ENCODE data around the gene SLC15A2.
"Not testable (repeated sequence)": the region's sequence is repeated elsewhere in the genome, so short reads cannot be mapped to it uniquely, and the experiment has no call there.

The SLC15A2 gene

GRCh38 chr3:121924734-121925133, 30.5 kb downstream of the SLC15A2 start:
- DNase-seq, result no peak

GRCh38 chr3:121926380-121926779, 32.2 kb downstream of the SLC15A2 start:
- no peak for DNase-seq

- not testable (repeated sequence) for DNase-seq
Measured at GRCh38 chr3:121938141-121938855, 44.1 kb downstream of the SLC15A2 start.

- DNase-seq, result no peak
Measured at GRCh38 chr3:121941592-121941991, 47.4 kb downstream of the SLC15A2 start.

- no peak for DNase-seq
Measured at GRCh38 chr3:121942116-121942786, 48.0 kb downstream of the SLC15A2 start.

- no peak for DNase-seq
Measured at GRCh38 chr3:121943431-121943830, 49.2 kb downstream of the SLC15A2 start.

- no peak for DNase-seq
Measured at GRCh38 chr3:121948641-121949040, 54.4 kb downstream of the SLC15A2 start.

GRCh38 chr3:121951291-121951919, 57.2 kb downstream of the SLC15A2 start:
- no peak for DNase-seq

- no peak for DNase-seq
Measured at GRCh38 chr3:121956363-121956762, 62.2 kb downstream of the SLC15A2 start.

GRCh38 chr3:121957674-121958415, 63.6 kb downstream of the SLC15A2 start:
- DNase-seq, result no peak

GRCh38 chr3:121958801-121959200, 64.6 kb downstream of the SLC15A2 start:
- no peak for DNase-seq

GRCh38 chr3:121961283-121961682, 67.1 kb downstream of the SLC15A2 start:
- no peak for DNase-seq

GRCh38 chr3:121962443-121962842, 68.2 kb downstream of the SLC15A2 start:
- no peak for DNase-seq

GRCh38 chr3:121963608-121964007, 69.4 kb downstream of the SLC15A2 start:
- no peak for DNase-seq

GRCh38 chr3:121969631-121970030, 75.4 kb downstream of the SLC15A2 start:
- DNase-seq, result no peak

GRCh38 chr3:121970047-121970446, 75.8 kb downstream of the SLC15A2 start:
- no peak for DNase-seq

GRCh38 chr3:121974601-121975111, 80.5 kb downstream of the SLC15A2 start:
- DNase-seq, result no peak

GRCh38 chr3:121975702-121976302, 81.6 kb downstream of the SLC15A2 start:
- no peak for DNase-seq

GRCh38 chr3:121976727-121977126, 82.5 kb downstream of the SLC15A2 start:
- no peak for DNase-seq

GRCh38 chr3:121979246-121979645, 85.0 kb downstream of the SLC15A2 start:
- no peak for DNase-seq

- no peak for DNase-seq
Measured at GRCh38 chr3:121979734-121980449, 85.7 kb downstream of the SLC15A2 start.

- no peak for DNase-seq
Measured at GRCh38 chr3:121980450-121980796, 86.2 kb downstream of the SLC15A2 start.
